ENCODE results near the gene MYLK. TPM values are rescaled to one million over a fixed set of nuclear protein-coding genes. Genes with fewer than 3 reads are reported as not detected.

Gene MYLK
- total and polyA plus RNA-seq, 9 of the 15 experiments (the other 6 are each of a cell fraction or from before 2014, with no cell fraction given), result 0.11 to 0.53 (median 0.18) TPM; not detected in 2

- ChIA-PET POLR2A (interaction anchor here (0.6 kb wide), 1 partner anchor 1130 kb away, joined by 3 read pairs; no protein-coding TSS in a partner anchor), CTCF (ENCODE audit: low intra/inter-chr PET ratio) (no interaction called here)
- no peaks in the 10 kb centered on the region for H3K36me3 ChIP-seq (ENCODE audit: control insufficient read depth, insufficient read depth, low read length)
- intact Hi-C loops (cut with micrococcal nuclease) (no loop called here), in situ Hi-C loops (cut with MboI) (no loop called here)
- no peak overlapping the region for H3K4me3 ChIP-seq
- 0% methylated on average over 3 of the region's 3 CpGs for WGBS (ENCODE audit: insufficient coverage, low coverage, missing lambda C conversion rate)
- no TSS peak for BruUV-seq (replicated peaks)
- H3K4me2 ChIP-seq (ENCODE audit: insufficient read depth, low read length), result no peak overlapping the region
- no peak overlapping the region for H3K27ac ChIP-seq (ENCODE audit: extremely low read depth, low read depth, low read length)
- no peak for ATAC-seq
- H3K9me3 ChIP-seq (replicated peaks; ENCODE audit: control insufficient read depth, insufficient read depth, low read depth, low read length), result no peaks in the 10 kb centered on the region
- FAIRE-seq, result no peak
- no peaks in the 10 kb centered on the region for H3K79me2 ChIP-seq (ENCODE audit: control insufficient read depth, insufficient read depth, low read length)
- H3K9me1 ChIP-seq (ENCODE audit: control insufficient read depth, insufficient read depth, low read length), result no peaks in the 10 kb centered on the region
- no peak overlapping the region for H2AFZ ChIP-seq (ENCODE audit: low read depth, low read length)
- H3K9ac ChIP-seq (ENCODE audit: insufficient read depth in 1 of 2, low read depth in 2 of 2, low read length in 2 of 2), result no peak overlapping the region
- peaks cover 2 to 11% of the 10 kb centered on the region in 2 experiments; a peak in 2 of 5 replicates for H3K27me3 ChIP-seq (ENCODE audit: control insufficient read depth in 2 of 2, insufficient read depth in 2 of 2, low read length in 2 of 2)
- DNase-seq (ENCODE audit: extremely low read depth in 1 of 4, low spot score in 3 of 4), result no peak
- H3K4me1 ChIP-seq (replicated peaks in 1 of 2; ENCODE audit: control insufficient read depth in 2 of 2, insufficient read depth in 2 of 2, low read length in 2 of 2), result no peaks in the 10 kb centered on the region
- no peaks in the 10 kb centered on the region for H4K20me1 ChIP-seq (replicated peaks; ENCODE audit: control insufficient read depth, insufficient read depth, low read length)
- TF ChIP-seq ETS1 (conservative IDR thresholded peaks at IDR 0.05; ENCODE audit: control insufficient read depth, low read depth, low read length), result no peak
- TF ChIP-seq ELF4 (CRISPR knock-in tag; IDR thresholded peaks at IDR 0.05), result no peak
- no peak for TF ChIP-seq POLR3A (IDR thresholded peaks at IDR 0.05; ENCODE audit: borderline replicate concordance, extremely low read depth, insufficient read depth, insufficient read length)
- TF ChIP-seq ZNF146 (CRISPR knock-in tag; IDR thresholded peaks at IDR 0.05; ENCODE audit: unreplicated experiment), result no peak
- no peak for TF ChIP-seq GABPB2 (CRISPR knock-in tag; conservative IDR thresholded peaks at IDR 0.05)
- no peak for TF ChIP-seq WHSC1 (IDR thresholded peaks at IDR 0.05; ENCODE audit: low read length)
- no peak for TF ChIP-seq MGA (IDR thresholded peaks at IDR 0.05)
- no peak for TF ChIP-seq SNAPC5 (CRISPR knock-in tag; IDR thresholded peaks at IDR 0.05)
- TF ChIP-seq MTA1 (IDR thresholded peaks at IDR 0.05; ENCODE audit: borderline replicate concordance), result no peak
These were observed 213.4 kb downstream of the MYLK start for GRCh38 chr3:123670743-123671142.

Data from K562 (cell line).